ENCODE data around the gene SAT1. TPM values are rescaled to one million over a fixed set of nuclear protein-coding genes. Genes with fewer than 3 reads are reported as not detected.

The SAT1 gene
- total RNA-seq, 1 experiment from 2014 or later, result 55.2 TPM

- H3K9me3 Mint-ChIP-seq, result no peaks in the 10 kb centered on the region
These were observed 6.0 kb downstream of the SAT1 start for GRCh38 chrX:23788946-23789345.

More at GRCh38 chrX:23788946-23789345, 6.0 kb downstream of the SAT1 start:
- Histone ChIP-seq H2AK5ac (ENCODE audit: insufficient read length, low read length) (no peak overlapping the region), H2BK20ac (ENCODE audit: low read depth, low read length, poor library complexity, severe bottlenecking) (no peak overlapping the region), H2BK15ac (ENCODE audit: low read depth, low read length) (no peak overlapping the region), H3K23me2 (ENCODE audit: insufficient read length, low read depth, low read length, poor library complexity, severe bottlenecking) (no peaks in the 10 kb centered on the region), H3K79me2 (ENCODE audit: insufficient read depth, low read length) (no peaks in the 10 kb centered on the region), H2AFZ (ENCODE audit: low read length) (no peak overlapping the region), H3K9me3 (ENCODE audit: control insufficient read depth, low read depth, low read length) (no peaks in the 10 kb centered on the region), H4K5ac (ENCODE audit: insufficient read length, low read depth, low read length) (no peak overlapping the region), H3K27me3 (ENCODE audit: insufficient read depth, low read length) (no peaks in the 10 kb centered on the region), H2BK5ac (ENCODE audit: insufficient read length, low read length) (no peak overlapping the region), H3K14ac (ENCODE audit: insufficient read depth, low read length) (no peak overlapping the region), H3K4ac (ENCODE audit: low read depth, low read length) (no peak overlapping the region), H4K8ac (replicated peaks; ENCODE audit: insufficient read length, low read depth, low read length) (no peak overlapping the region), H3K56ac (ENCODE audit: insufficient read length, low read depth, low read length) (no peak overlapping the region), H3K27ac (ENCODE audit: insufficient read length, low read depth, low read length) (no peak overlapping the region), H3T11ph (ENCODE audit: low read length) (no peak overlapping the region), H3K4me1 (ENCODE audit: insufficient read depth, low read length) (no peaks in the 10 kb centered on the region; the same call in 1 of the 2 replicates), H3K4me2 (ENCODE audit: insufficient read depth, insufficient read length, low read length) (no peak overlapping the region), H4K20me1 (ENCODE audit: control insufficient read depth, insufficient read depth, insufficient read length) (no peaks in the 10 kb centered on the region), H3K79me1 (ENCODE audit: insufficient read depth, low read depth, low read length, poor library complexity, severe bottlenecking) (no peaks in the 10 kb centered on the region), H2BK12ac (ENCODE audit: insufficient read length, low read depth, low read length) (no peak overlapping the region), H3K9ac (ENCODE audit: extremely low read depth, insufficient read length, low read length) (no peak overlapping the region), H3K18ac (ENCODE audit: insufficient read length, low read depth, low read length) (no peak overlapping the region), H3K23ac (ENCODE audit: insufficient read length, low read depth, low read length) (no peak overlapping the region), H4K91ac (ENCODE audit: insufficient read length, low read depth, low read length) (no peak overlapping the region), H2BK120ac (ENCODE audit: low read depth, low read length, poor library complexity, severe bottlenecking) (no peak overlapping the region)
- no peak overlapping the region for H3K27ac Mint-ChIP-seq
- DNase-seq, result no peak
- H3K27me3 Mint-ChIP-seq (ENCODE audit: low read depth), result no peaks in the 10 kb centered on the region
- no peak for TF ChIP-seq CTCF (conservative IDR thresholded peaks at IDR 0.05)
- no peak overlapping the region for H3K4me3 Mint-ChIP-seq
- no CpG with 5 or more reads among the region's 4 CpGs for WGBS (ENCODE audit: extremely low coverage, insufficient read length, low lambda C conversion rate)
- peaks cover 15 to 21% of the 10 kb centered on the region in 2 experiments for H3K4me1 Mint-ChIP-seq
- peaks cover 8 to 24% (median 21%) of the 10 kb centered on the region in 3 experiments; a peak in 6 of 7 replicates for H3K36me3 Mint-ChIP-seq (ENCODE audit: insufficient read depth in 1 of 3, low read depth in 3 of 3)

All from H9 (cell line).